SKM-1 treated with dmso at 0.1 percent for 144 hours (cell line): ENCODE measurements around the gene CYP27B1.
"Not testable (repeated sequence)": the region's sequence is repeated elsewhere in the genome, so short reads cannot be mapped to it uniquely, and the experiment has no call there.

ENCODE experiments used
- DNase-seq: peaks from one replicate; lab custom pipeline; 2025; ENCODE audit not compliant: unreplicated experiment; lab: John Stamatoyannopoulos, UW

CYP27B1 gene

DNA sequence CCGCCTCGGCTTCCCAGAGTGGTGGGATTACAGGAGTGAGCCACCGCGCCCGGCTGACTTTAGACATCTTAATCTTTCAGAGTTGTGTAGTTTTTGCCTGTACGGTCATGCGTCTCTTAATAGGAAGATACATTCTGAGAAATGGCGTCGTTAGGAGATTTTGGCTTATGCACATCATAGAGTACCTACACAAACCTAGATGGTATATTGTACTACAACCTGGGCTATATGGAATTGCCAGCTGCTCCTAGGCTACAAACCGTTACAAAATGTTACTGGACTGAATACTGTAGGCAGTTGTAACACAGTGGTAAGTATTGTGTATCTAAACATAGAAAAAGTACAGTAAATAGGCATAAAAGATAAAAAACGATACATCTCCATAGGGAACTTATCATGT, 17.0 kb upstream of the CYP27B1 start:
- DNase-seq, result no peak

DNA sequence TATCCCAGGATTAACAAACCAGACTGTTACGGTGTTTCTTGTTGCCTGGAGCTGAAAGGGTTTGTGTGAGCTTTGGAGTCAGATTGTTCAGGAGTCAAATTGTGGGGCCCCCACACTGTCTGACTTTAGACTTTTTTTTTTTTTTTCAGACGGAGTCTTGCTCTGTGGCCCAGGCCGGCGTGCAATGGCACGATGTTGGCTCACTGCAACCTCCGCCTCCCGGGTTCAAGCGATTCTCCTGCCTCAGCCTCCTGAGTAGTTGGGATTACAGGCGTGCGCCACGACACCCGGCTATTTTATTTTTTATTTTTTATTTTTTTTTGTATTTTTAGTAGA, 16.6 kb upstream of the CYP27B1 start:
- no peak for DNase-seq

- DNase-seq, result peak; percentile 42
Observed at GRCh38 chr12:57782608-57783465, 16.0 kb upstream of the CYP27B1 start, which contains the start of gene TSFM. TSFM (plus strand) TSS chr12:57782787; CDS start chr12:57782802, 15 bp downstream.

- no peak for DNase-seq
Observed at GRCh38 chr12:57782243-57782607, 15.3 kb upstream of the CYP27B1 start.

DNA sequence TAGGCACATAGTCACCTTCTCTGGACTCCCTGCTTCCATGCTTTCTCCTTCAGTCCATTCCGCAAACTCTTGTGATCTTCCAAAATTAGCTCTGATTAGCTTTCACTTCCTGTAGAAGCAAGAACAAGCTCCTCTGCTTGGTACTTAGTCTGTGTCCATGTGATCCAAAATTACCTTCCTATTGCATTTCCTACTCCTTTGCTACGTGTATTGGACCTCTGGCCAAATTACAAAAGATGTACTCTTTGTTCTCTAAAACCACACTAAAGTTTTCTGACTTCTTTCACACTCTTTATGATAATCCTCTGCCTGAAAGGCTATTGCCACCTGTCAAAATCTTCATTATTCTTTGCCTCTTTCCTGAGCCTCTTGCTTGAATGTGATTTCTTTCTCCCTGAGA, 14.9 kb upstream of the CYP27B1 start:
- DNase-seq, result no peak

DNA sequence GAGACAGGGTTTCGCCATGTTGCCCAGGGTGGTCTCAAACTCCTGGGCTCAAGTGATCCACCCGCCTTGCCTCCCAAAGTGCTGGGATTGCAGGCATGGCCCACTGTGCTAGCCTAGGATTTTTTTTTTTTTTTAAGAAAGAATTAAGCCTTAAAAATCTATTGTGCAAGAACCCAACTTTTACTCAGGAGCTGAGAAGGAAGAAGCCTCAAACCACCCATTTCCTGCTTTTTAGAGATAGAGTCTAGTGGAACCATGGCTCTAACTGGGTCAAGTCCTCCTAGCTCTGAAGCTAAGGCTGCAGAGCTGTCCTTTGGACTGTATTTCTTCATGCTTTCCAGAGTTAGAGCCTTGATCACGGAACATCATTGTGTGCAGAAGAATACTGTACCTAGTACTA, 14.4 kb upstream of the CYP27B1 start:
- peak; percentile 49 for DNase-seq

- no peak for DNase-seq
Observed at GRCh38 chr12:57780284-57780897, 13.5 kb upstream of the CYP27B1 start.

DNA sequence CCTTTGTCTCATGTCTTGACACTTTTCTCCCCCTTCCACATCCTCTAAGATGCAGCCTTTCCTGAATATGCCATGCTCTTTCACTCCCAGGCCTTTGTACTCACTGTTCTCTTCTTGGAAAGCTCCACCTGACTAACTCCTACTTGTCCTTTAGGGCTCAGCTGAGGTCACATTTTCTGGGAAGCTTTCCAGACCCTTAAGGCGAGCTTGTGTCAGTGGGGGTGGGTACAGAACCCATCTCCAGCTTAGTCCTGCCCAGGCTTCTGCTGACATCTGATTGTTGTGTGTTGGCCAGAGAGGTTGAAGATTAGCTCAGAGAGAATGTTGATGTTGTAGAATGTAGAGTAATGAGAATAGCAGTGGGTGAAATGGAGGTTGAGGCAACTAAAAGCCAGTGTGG, 12.9 kb upstream of the CYP27B1 start:
- DNase-seq, result no peak

DNA sequence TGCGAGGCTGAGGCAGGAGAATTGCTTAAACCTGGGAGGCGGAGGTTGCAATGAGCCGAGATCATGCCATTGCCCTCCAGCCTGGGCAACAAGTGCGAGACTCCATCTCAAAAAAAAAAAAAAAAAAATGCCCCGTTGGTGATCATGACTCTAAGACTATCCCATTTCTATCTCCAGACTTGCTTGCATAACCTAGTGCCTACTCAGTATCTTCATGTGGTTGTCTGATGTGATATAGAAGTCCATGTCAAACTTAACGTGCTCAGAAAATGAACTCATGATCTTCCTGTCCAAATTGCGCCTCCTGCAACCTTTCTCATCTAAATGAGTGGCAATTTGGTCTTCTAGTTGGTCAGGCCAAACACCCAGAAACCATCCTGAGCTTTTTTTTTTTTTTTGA, 11.0 kb upstream of the CYP27B1 start:
- no peak for DNase-seq

DNA sequence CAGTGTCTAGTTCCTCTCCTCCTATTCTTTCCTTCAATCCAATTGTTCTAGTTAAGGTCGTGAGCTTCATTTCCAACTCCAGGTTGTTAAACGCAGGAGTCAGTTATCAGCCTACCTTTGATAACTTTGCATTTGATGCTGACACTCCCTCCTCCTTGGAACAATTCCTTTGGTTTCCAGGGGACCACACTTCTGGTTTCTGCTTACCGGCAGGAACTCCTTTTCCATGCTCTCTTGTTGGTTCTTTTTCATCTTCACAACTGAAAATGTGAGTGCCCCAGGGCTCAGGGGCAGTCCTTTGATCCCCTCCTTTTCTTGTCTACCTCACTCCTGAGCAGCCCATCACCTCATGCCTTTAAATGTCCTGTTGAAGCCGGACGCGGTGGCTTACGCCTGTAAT, 10.5 kb upstream of the CYP27B1 start:
- no peak for DNase-seq

DNA sequence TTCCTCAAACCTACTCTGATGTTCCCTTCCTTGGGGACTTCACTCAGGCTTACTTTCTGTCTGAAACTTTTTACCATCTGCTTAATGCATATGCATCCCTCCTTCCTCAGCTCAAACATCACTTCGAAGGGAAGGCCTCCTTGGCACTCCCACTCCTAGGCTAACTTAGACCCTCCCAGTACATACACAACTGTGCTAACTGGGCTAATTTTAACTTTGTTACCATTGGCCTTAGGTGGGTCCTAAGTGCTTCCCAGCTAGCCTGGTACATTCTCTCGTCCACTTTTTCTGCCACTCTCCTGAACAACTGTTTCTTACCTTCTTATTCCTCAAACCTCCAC, 9.3 kb upstream of the CYP27B1 start:
- no peak for DNase-seq

DNA sequence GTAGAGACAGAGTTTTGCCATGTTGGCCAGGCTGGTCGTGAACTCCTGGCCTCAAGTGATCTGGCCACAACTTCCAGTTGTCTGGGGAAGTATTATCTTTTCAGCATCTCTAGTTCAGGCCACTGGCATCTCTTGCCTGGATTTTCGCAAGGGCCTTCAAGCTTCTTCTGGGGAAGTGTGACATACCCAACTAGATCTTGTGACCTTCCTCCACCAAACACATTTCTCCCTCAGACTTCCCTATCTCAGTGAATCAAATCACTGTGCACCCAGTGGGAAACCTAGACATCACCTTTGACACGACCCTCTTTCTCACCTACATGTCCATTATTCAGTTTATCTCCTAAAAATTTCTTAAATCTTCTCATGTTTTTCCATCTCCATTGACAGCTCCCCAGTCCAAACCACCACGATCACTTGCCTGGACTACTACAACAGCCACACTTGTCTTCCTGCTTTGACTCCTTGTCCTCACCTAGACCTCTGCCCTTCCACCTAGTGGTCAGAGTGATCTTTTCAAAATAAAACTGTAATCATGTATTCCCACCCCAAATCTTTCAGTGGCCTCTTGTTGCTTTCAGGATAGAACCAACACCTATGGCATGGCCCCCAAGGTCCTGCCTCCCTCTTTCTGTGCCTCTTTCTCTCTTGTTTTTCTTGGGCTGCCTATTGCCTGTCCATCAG, 8.8 kb upstream of the CYP27B1 start:
- peak; percentile 36 for DNase-seq

- no peak for DNase-seq
Observed at GRCh38 chr12:57775044-57775443, 8.2 kb upstream of the CYP27B1 start.

- not testable (repeated sequence) for DNase-seq
Observed at GRCh38 chr12:57774634-57775033, 7.8 kb upstream of the CYP27B1 start.

DNA sequence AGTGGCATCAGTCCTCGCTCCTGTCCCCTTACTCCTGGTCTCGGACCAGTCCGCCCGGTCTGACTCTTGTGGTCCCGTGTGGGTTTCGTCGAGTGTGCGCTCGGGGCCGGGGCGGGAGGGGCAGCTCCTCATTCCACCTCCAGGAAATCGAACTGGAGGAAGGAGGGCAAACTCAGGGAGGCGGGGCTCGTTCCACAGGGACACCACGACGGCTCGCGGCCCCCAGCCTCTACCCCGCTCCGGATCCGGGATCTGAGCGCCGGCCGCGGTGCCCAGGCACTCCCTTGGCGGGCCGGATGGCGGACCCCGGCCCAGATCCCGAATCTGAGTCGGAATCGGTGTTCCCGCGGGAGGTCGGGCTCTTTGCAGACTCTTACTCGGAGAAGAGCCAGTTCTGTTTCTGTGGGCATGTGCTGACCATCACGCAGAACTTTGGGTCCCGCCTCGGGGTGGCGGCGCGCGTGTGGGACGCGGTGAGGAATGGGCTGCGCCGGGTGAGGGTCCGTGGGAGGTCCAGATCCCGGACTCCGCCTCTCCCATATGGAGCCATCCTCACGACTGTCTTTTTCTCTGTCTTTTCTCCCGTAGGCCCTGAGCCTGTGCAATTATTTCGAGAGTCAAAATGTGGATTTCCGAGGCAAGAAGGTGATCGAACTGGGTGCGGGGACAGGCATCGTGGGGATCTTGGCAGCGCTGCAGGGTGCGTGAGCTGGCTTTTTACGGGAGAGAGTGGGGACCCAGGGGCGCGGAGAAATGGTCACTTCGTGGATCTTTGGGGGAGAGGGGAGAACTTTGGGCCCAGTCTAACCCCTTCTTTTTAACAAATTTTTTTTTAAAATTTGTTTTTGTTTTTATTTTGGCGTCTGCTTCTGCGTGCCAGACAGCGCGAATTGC, 5.8 kb upstream of the CYP27B1 start, which contains the start of gene EEF1AKMT3:
EEF1AKMT3 (plus strand) TSS at position 186 of the 894 bp plus-strand sequence; CDS start at position 297, 111 bp downstream.
- DNase-seq, result no peak

GRCh38 chr12:57771873-57772428, 5.1 kb upstream of the CYP27B1 start, which contains the start of gene METTL1:
METTL1 (minus strand) TSS chr12:57772105; CDS start chr12:57772083, 22 bp downstream.
- DNase-seq, result peak; percentile 78

- peak; percentile 65 for DNase-seq
Observed at GRCh38 chr12:57771236-57771872, 4.5 kb upstream of the CYP27B1 start.

DNA sequence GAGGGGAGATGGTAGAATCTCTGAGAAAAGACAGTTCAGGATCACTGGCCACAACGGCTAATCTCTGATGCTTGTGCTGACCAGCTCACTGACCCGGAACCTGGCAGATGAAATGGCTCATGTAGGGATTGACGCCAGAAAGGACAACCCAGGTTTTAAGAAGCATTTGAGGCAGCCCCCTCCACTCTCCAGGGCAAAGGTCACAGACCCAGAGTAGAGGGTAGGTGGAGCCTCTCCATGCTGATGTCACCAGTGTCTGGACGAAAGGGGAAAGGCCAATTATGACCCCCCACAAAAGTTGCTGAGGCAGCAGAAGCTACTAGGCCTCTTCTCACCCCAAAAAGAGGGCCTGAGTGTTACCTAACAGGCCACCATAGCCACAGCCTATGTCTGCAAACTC, 3.9 kb upstream of the CYP27B1 start:
- DNase-seq, result no peak

GRCh38 chr12:57769594-57769993, 2.7 kb upstream of the CYP27B1 start:
- DNase-seq, result no peak

DNA sequence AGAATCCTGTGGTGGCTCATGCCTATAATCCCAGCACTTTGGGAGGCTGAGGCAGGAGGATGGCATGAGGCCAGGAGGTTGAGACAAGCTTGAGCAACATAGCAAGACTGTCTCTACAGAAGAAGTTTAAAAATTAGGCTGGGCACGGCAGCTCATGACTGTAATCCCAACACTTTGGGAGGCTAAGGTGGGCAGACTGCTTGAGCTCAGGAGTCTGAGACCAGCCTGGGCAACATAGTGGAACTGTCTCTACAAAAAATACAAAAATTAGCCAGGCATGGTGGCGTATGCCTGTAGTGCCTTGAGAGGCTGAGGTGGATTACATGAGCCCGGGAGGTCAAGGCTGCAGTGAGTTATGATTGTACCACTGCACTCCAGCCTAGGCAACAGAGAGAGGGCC, 998 bp upstream of the CYP27B1 start:
- DNase-seq, result no peak
